ENCODE measurements around the gene SORCS2.

The SORCS2 gene

GRCh38 chr4:7379186-7379585, 186.8 kb downstream of the SORCS2 start:
- Mint-ChIP-seq H3K27me3 (ENCODE audit: low read depth) (peaks cover 4% of the 10 kb centered on the region), H3K36me3 (ENCODE audit: low read depth) (no peaks in the 10 kb centered on the region), H3K27ac (no peak overlapping the region)

GRCh38 chr4:7379719-7380118, 187.4 kb downstream of the SORCS2 start:
- H3K27ac Mint-ChIP-seq: no peak overlapping the region
- no peaks in the 10 kb centered on the region for H3K4me1 Mint-ChIP-seq (ENCODE audit: low read depth)
- no peaks in the 10 kb centered on the region for H3K36me3 Mint-ChIP-seq (ENCODE audit: low read depth)
- peaks cover 4% of the 10 kb centered on the region for H3K27me3 Mint-ChIP-seq (ENCODE audit: low read depth)
- H3K9me3 Mint-ChIP-seq: peaks cover 9% of the 10 kb centered on the region
- no peak overlapping the region for H3K4me3 Mint-ChIP-seq
- DNase-seq (ENCODE audit: low spot score): no peak

More at GRCh38 chr4:7379186-7379585, 186.8 kb downstream of the SORCS2 start:
- Mint-ChIP-seq H3K9me3 (peaks cover 9% of the 10 kb centered on the region), H3K4me3 (no peak overlapping the region), H3K4me1 (ENCODE audit: low read depth) (no peaks in the 10 kb centered on the region)
- no peak for DNase-seq (ENCODE audit: low spot score)

- Mint-ChIP-seq H3K4me1 (ENCODE audit: low read depth) (no peaks in the 10 kb centered on the region), H3K27ac (no peak overlapping the region), H3K36me3 (ENCODE audit: low read depth) (no peaks in the 10 kb centered on the region), H3K4me3 (no peak overlapping the region), H3K9me3 (peaks cover 16% of the 10 kb centered on the region), H3K27me3 (ENCODE audit: low read depth) (peaks cover 4% of the 10 kb centered on the region)
- no peak for DNase-seq (ENCODE audit: low spot score)
Observed at GRCh38 chr4:7381221-7381889, 189.0 kb downstream of the SORCS2 start.

- no peaks in the 10 kb centered on the region for H3K4me1 Mint-ChIP-seq (ENCODE audit: low read depth)
- peaks cover 18% of the 10 kb centered on the region for H3K9me3 Mint-ChIP-seq
- H3K27ac Mint-ChIP-seq: no peak overlapping the region
- no peak for DNase-seq (ENCODE audit: low spot score)
- H3K36me3 Mint-ChIP-seq (ENCODE audit: low read depth): no peaks in the 10 kb centered on the region
- H3K4me3 Mint-ChIP-seq: no peak overlapping the region
- H3K27me3 Mint-ChIP-seq (ENCODE audit: low read depth): peaks cover 3% of the 10 kb centered on the region
Observed at GRCh38 chr4:7381890-7382633, 189.7 kb downstream of the SORCS2 start.

- Mint-ChIP-seq H3K27me3 (ENCODE audit: low read depth) (no peaks in the 10 kb centered on the region), H3K27ac (no peak overlapping the region), H3K4me3 (no peak overlapping the region), H3K9me3 (peaks cover 20% of the 10 kb centered on the region), H3K36me3 (ENCODE audit: low read depth) (no peaks in the 10 kb centered on the region), H3K4me1 (ENCODE audit: low read depth) (no peaks in the 10 kb centered on the region)
- no peak for DNase-seq (ENCODE audit: low spot score)
Observed at GRCh38 chr4:7382634-7383014, 190.3 kb downstream of the SORCS2 start.

GRCh38 chr4:7383266-7383665, 190.9 kb downstream of the SORCS2 start:
- DNase-seq (ENCODE audit: low spot score): no peak
- Mint-ChIP-seq H3K4me1 (ENCODE audit: low read depth) (no peaks in the 10 kb centered on the region), H3K9me3 (peaks cover 18% of the 10 kb centered on the region), H3K36me3 (ENCODE audit: low read depth) (no peaks in the 10 kb centered on the region), H3K27ac (no peak overlapping the region), H3K27me3 (ENCODE audit: low read depth) (no peaks in the 10 kb centered on the region), H3K4me3 (no peak overlapping the region)

GRCh38 chr4:7384003-7384928, 191.9 kb downstream of the SORCS2 start:
- H3K4me1 Mint-ChIP-seq (ENCODE audit: low read depth): no peaks in the 10 kb centered on the region
- no peaks in the 10 kb centered on the region for H3K27me3 Mint-ChIP-seq (ENCODE audit: low read depth)
- no peak overlapping the region for H3K4me3 Mint-ChIP-seq
- no peaks in the 10 kb centered on the region for H3K36me3 Mint-ChIP-seq (ENCODE audit: low read depth)
- no peak for DNase-seq (ENCODE audit: low spot score)
- peaks cover 17% of the 10 kb centered on the region for H3K9me3 Mint-ChIP-seq
- no peak overlapping the region for H3K27ac Mint-ChIP-seq

GRCh38 chr4:7384929-7385890, 192.9 kb downstream of the SORCS2 start:
- H3K9me3 Mint-ChIP-seq: peaks cover 17% of the 10 kb centered on the region
- H3K36me3 Mint-ChIP-seq (ENCODE audit: low read depth): no peaks in the 10 kb centered on the region
- H3K27ac Mint-ChIP-seq: no peak overlapping the region
- no peak overlapping the region for H3K4me3 Mint-ChIP-seq
- H3K4me1 Mint-ChIP-seq (ENCODE audit: low read depth): no peaks in the 10 kb centered on the region
- no peak for DNase-seq (ENCODE audit: low spot score)
- no peaks in the 10 kb centered on the region for H3K27me3 Mint-ChIP-seq (ENCODE audit: low read depth)

- Mint-ChIP-seq H3K4me3 (no peak overlapping the region), H3K9me3 (peaks cover 17% of the 10 kb centered on the region), H3K27ac (no peak overlapping the region), H3K36me3 (ENCODE audit: low read depth) (no peaks in the 10 kb centered on the region), H3K4me1 (ENCODE audit: low read depth) (no peaks in the 10 kb centered on the region), H3K27me3 (ENCODE audit: low read depth) (no peaks in the 10 kb centered on the region)
- no peak for DNase-seq (ENCODE audit: low spot score)
Observed at GRCh38 chr4:7387925-7388324, 195.6 kb downstream of the SORCS2 start.

- Mint-ChIP-seq H3K27ac (no peak overlapping the region), H3K27me3 (ENCODE audit: low read depth) (no peaks in the 10 kb centered on the region), H3K4me3 (no peak overlapping the region), H3K36me3 (ENCODE audit: low read depth) (no peaks in the 10 kb centered on the region), H3K4me1 (ENCODE audit: low read depth) (no peaks in the 10 kb centered on the region), H3K9me3 (peaks cover 17% of the 10 kb centered on the region)
- no peak for DNase-seq (ENCODE audit: low spot score)
Observed at GRCh38 chr4:7388627-7389026, 196.3 kb downstream of the SORCS2 start.

GRCh38 chr4:7389101-7389701, 196.9 kb downstream of the SORCS2 start:
- no peak for DNase-seq (ENCODE audit: low spot score)
- Mint-ChIP-seq H3K27me3 (ENCODE audit: low read depth) (no peaks in the 10 kb centered on the region), H3K27ac (no peak overlapping the region), H3K4me1 (ENCODE audit: low read depth) (no peaks in the 10 kb centered on the region), H3K9me3 (peaks cover 17% of the 10 kb centered on the region), H3K4me3 (no peak overlapping the region), H3K36me3 (ENCODE audit: low read depth) (no peaks in the 10 kb centered on the region)

- H3K4me1 Mint-ChIP-seq (ENCODE audit: low read depth): no peaks in the 10 kb centered on the region
- no peaks in the 10 kb centered on the region for H3K27me3 Mint-ChIP-seq (ENCODE audit: low read depth)
- H3K27ac Mint-ChIP-seq: no peak overlapping the region
- peaks cover 17% of the 10 kb centered on the region for H3K9me3 Mint-ChIP-seq
- DNase-seq (ENCODE audit: low spot score): no peak
- no peaks in the 10 kb centered on the region for H3K36me3 Mint-ChIP-seq (ENCODE audit: low read depth)
- H3K4me3 Mint-ChIP-seq: no peak overlapping the region
Observed at GRCh38 chr4:7389719-7390118, 197.4 kb downstream of the SORCS2 start.

- Mint-ChIP-seq H3K4me1 (ENCODE audit: low read depth) (no peaks in the 10 kb centered on the region), H3K4me3 (no peak overlapping the region), H3K27me3 (ENCODE audit: low read depth) (no peaks in the 10 kb centered on the region), H3K9me3 (peaks cover 17% of the 10 kb centered on the region), H3K27ac (no peak overlapping the region), H3K36me3 (ENCODE audit: low read depth) (no peaks in the 10 kb centered on the region)
- DNase-seq (ENCODE audit: low spot score): no peak
Observed at GRCh38 chr4:7390336-7390735, 198.0 kb downstream of the SORCS2 start.
